WTC11 (cell line): ENCODE data around the gene NEDD4. TPM values are rescaled to one million over a fixed set of nuclear protein-coding genes. Genes with fewer than 3 reads are reported as not detected.

Experiments used
- ATAC-seq: fragments of 200-7000 bp; cut with Tn5 transposase; 2 replicates; pipeline ENCODE4 v1.10.0; 2021; ENCODE audit warnings: mild to moderate bottlenecking, moderate library complexity
- CTCF ChIA-PET: fragments of 300-600 bp; sonication (Branson Sonifier 250); formaldehyde crosslinking; loops from one replicate; lab custom pipeline; 2021; ENCODE audit warnings: antibody characterized with exemption; lab: Charles Lee
- POLR2A ChIA-PET: fragments of 350-600 bp; sonication (Branson Sonifier 250); formaldehyde crosslinking; loops from one replicate; lab custom pipeline; 2021; ENCODE audit warnings: antibody characterized with exemption; lab: Charles Lee
- DNase-seq: peaks from one replicate; pipeline ENCODE4 v3.0.0; 2021; ENCODE audit warnings: low spot score
- H3K27ac Mint-ChIP-seq: 2 replicates; pipeline ENCODE4 v1.8.0; 2021; ENCODE audit warnings: mixed read lengths
- H3K27me3 Mint-ChIP-seq: 2 replicates; pipeline ENCODE4 v1.8.0; 2021; ENCODE audit warnings: low read depth, mild to moderate bottlenecking, moderate library complexity, mixed read lengths
- H3K36me3 Mint-ChIP-seq: 2 replicates; pipeline ENCODE4 v1.8.0; 2021; ENCODE audit warnings: mixed read lengths
- H3K4me1 Mint-ChIP-seq: 2 replicates; pipeline ENCODE4 v1.8.0; 2022; ENCODE audit warnings: mixed read lengths
- H3K4me3 Mint-ChIP-seq: 2 replicates; pipeline ENCODE4 v1.8.0; 2021; ENCODE audit warnings: mild to moderate bottlenecking, moderate library complexity, mixed read lengths
- H3K9me3 Mint-ChIP-seq: 2 replicates; pipeline ENCODE4 v1.8.0; 2021; ENCODE audit warnings: mixed read lengths
- ARID4B ChIP-seq: sonication (generic); formaldehyde crosslinking; IDR thresholded peaks from 2 replicates; pipeline ENCODE4 v1.8.0; 2023; ENCODE audit warnings: missing genetic modification reagents, mild to moderate bottlenecking, borderline replicate concordance
- ATF2 ChIP-seq: sonication (generic); formaldehyde crosslinking; IDR thresholded peaks from 2 replicates; pipeline ENCODE4 v1.8.1; 2022; ENCODE audit warnings: low read depth, missing genetic modification reagents, borderline replicate concordance
- ATF3 ChIP-seq: sonication (generic); formaldehyde crosslinking; conservative IDR thresholded peaks from 2 replicates; pipeline ENCODE4 v1.8.1; 2022; ENCODE audit warnings: mild to moderate bottlenecking, missing genetic modification reagents
- CREB1 ChIP-seq: sonication (generic); formaldehyde crosslinking; IDR thresholded peaks from 2 replicates; pipeline ENCODE4 v1.8.0; 2023; ENCODE audit warnings: mild to moderate bottlenecking, missing genetic modification reagents
- EMX1 ChIP-seq: fragments of 250-450 bp; sonication (Bioruptor Pico); IDR thresholded peaks from 2 replicates; pipeline ENCODE4 v1.8.0; 2021; ENCODE audit warnings: mild to moderate bottlenecking
- FOXK1 ChIP-seq: sonication (generic); formaldehyde crosslinking; IDR thresholded peaks from 2 replicates; pipeline ENCODE4 v1.8.0; 2022; ENCODE audit warnings: mild to moderate bottlenecking, moderate library complexity, missing genetic modification reagents
- GABPB1 ChIP-seq: sonication (generic); formaldehyde crosslinking; IDR thresholded peaks from 2 replicates; pipeline ENCODE4 v1.8.1; 2023; ENCODE audit warnings: mild to moderate bottlenecking, missing genetic modification reagents
- GRHL2 ChIP-seq: fragments of 250-450 bp; sonication (Bioruptor Pico); IDR thresholded peaks from 2 replicates; pipeline ENCODE4 v1.8.0; 2022; ENCODE audit warnings: mild to moderate bottlenecking, moderate library complexity; ENCODE audit not compliant: insufficient replicate concordance, severe bottlenecking
- JAZF1 ChIP-seq: fragments of 250-450 bp; sonication (Bioruptor Pico); IDR thresholded peaks from 2 replicates; pipeline ENCODE4 v1.9.0; 2021; ENCODE audit warnings: moderate library complexity, mild to moderate bottlenecking, inconsistent platforms
- MXD4 ChIP-seq: fragments of 250-450 bp; sonication (Bioruptor Pico); IDR thresholded peaks from 2 replicates; pipeline ENCODE4 v1.8.0; 2021; ENCODE audit warnings: mild to moderate bottlenecking, moderate library complexity, borderline replicate concordance
- OVOL2 ChIP-seq: fragments of 250-450 bp; sonication (Bioruptor Pico); IDR thresholded peaks from 2 replicates; pipeline ENCODE4 v1.9.0; 2021; ENCODE audit warnings: mild to moderate bottlenecking, borderline replicate concordance
- PRRX2 ChIP-seq: fragments of 250-450 bp; sonication (Bioruptor Pico); IDR thresholded peaks from 2 replicates; pipeline ENCODE4 v1.8.0; 2021; ENCODE audit warnings: mild to moderate bottlenecking
- STAT6 ChIP-seq: sonication (generic); formaldehyde crosslinking; conservative IDR thresholded peaks from 2 replicates; pipeline ENCODE4 v1.8.1; 2023; ENCODE audit warnings: mild to moderate bottlenecking, low read depth, missing genetic modification reagents, moderate library complexity
- TCF7 ChIP-seq: sonication (generic); formaldehyde crosslinking; IDR thresholded peaks from 2 replicates; pipeline ENCODE4 v1.8.0; 2022; ENCODE audit warnings: mild to moderate bottlenecking, low read depth, missing genetic modification reagents, moderate library complexity
- TP53 ChIP-seq: sonication (generic); formaldehyde crosslinking; IDR thresholded peaks from 2 replicates; pipeline ENCODE4 v1.8.1; 2023; ENCODE audit warnings: mild to moderate bottlenecking, missing genetic modification reagents
- ZNF281 ChIP-seq: sonication (generic); formaldehyde crosslinking; IDR thresholded peaks from 2 replicates; pipeline ENCODE4 v1.8.0; 2023; ENCODE audit warnings: mild to moderate bottlenecking, missing genetic modification reagents
- ZNF317 ChIP-seq: sonication (generic); formaldehyde crosslinking; IDR thresholded peaks from 2 replicates; pipeline ENCODE4 v1.8.1; 2023; ENCODE audit warnings: low read depth, mild to moderate bottlenecking, moderate library complexity, missing genetic modification reagents, borderline replicate concordance
- ZNF396 ChIP-seq: fragments of 250-450 bp; sonication (Bioruptor Pico); IDR thresholded peaks from 2 replicates; pipeline ENCODE4 v1.8.0; 2021; ENCODE audit warnings: mild to moderate bottlenecking, moderate library complexity, borderline replicate concordance
- ZNF512 ChIP-seq: sonication (generic); formaldehyde crosslinking; IDR thresholded peaks from 2 replicates; pipeline ENCODE4 v1.8.1; 2022; ENCODE audit warnings: missing genetic modification reagents, borderline replicate concordance
- total RNA-seq: library from RNA; stranded (reverse); gene quantifications from 3 replicates; pipeline ENCODE4 v1.2.3, GENCODE V29; 2021
- TF ChIP-seq, protein P1 (sequence below): fragments of 250-450 bp; sonication (Bioruptor Pico); conservative IDR thresholded peaks from 2 replicates; pipeline ENCODE4 v1.9.0; 2021; ENCODE audit warnings: mild to moderate bottlenecking

The NEDD4 gene
- total RNA-seq, 1 experiment from 2014 or later: 4.5 TPM

DNA sequence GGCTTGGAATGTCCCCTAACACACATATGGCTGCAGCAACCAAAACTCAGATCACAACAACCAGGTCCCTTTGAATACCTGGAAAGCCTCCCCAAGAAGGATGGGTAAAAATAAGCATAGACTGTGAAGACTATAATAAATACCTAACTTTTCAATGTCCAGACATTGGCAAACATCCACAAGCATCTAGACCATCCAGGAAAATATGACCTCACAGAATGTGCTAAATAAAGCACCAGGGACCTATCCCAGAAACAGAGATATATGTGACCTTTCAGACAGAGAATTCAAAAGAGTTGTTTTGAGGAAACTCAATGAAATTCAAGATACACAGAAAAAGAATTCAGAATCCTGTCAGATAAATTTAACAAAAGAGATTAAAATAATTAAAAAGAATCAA lies 109.2 kb downstream of the NEDD4 start (continued):
- TF ChIP-seq ZNF281 (no peak), ZNF512 (CRISPR knock-in tag) (no peak), JAZF1 (no peak), ATF2 (no peak), ATF3 (no peak), GRHL2 (CRISPR knock-in tag) (no peak), OVOL2 (no peak), MXD4 (no peak), ZNF317 (CRISPR knock-in tag) (no peak), ARID4B (CRISPR knock-in tag) (no peak)

DNA sequence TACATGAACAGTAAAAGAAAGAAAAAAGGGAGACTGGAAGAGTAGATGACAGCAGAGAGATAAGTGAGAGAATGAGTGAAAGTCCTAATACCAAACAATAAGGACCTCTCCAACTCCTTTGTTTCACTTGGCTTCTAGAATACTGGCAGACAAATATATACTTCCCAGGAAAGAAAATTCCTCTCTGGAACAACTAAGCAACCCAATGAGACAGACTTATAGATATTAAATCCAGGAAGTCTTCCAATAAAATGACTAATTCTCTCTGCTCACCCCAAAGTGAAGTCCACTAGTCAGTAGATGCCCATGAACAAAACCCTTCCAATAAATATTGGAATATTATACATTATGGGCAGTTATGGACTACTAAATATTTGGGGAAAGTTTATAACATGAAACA lies 114.2 kb downstream of the NEDD4 start:
- H3K27ac Mint-ChIP-seq: no peak overlapping the region
- ChIA-PET POLR2A (no interaction called here), CTCF (no interaction called here)
- ATAC-seq (no peak), DNase-seq (no peak)
- H3K27me3 Mint-ChIP-seq: no peaks in the 10 kb centered on the region
- H3K9me3 Mint-ChIP-seq: peaks cover 7% of the 10 kb centered on the region
- no peaks in the 10 kb centered on the region for H3K4me1 Mint-ChIP-seq
- no peak overlapping the region for H3K4me3 Mint-ChIP-seq
- H3K36me3 Mint-ChIP-seq: no peaks in the 10 kb centered on the region
- no peak for TF ChIP-seq STAT6 (CRISPR knock-in tag)
- no peak for TF ChIP-seq ZNF396 (CRISPR knock-in tag)
- TF ChIP-seq TP53 (CRISPR knock-in tag): no peak
- TF ChIP-seq CREB1 (CRISPR knock-in tag): no peak
- TF ChIP-seq PRRX2 (CRISPR knock-in tag): no peak
- no peak for TF ChIP-seq FOXK1 (CRISPR knock-in tag)
- no peak for TF ChIP-seq GRHL2 (CRISPR knock-in tag)
- TF ChIP-seq, protein P1, sequence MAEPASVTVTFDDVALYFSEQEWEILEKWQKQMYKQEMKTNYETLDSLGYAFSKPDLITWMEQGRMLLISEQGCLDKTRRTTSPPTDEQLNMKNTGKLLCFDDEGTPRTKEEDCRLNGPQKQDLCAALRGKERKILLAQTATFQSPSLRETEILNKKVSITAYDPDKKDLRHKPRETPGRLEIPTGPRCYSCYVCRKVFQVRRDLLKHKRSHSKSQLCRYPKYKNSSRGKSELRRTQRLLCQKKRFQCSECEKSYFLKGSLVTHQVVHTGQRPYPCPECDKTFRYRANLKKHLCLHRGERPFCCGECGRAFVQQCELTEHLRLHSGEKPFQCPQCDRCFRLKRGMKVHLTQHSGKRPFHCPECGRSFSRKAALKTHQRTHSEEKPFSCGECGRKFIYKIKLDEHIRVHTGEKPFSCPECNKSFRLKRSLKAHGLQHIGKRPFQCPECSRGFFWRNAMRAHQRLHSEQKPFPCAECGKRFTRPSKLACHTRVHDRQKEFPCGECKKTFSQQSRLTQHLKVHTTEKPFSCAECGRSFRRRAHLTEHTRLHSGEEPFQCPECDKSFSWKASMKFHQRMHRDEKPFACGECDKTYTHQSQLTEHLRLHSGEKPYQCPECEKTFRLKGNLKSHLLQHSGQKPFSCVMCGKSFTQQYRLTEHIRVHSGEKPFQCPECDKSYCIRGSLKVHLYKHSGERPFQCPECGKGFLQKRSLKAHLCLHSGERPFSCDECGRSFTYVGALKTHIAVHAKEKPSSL (CRISPR knock-in tag): no peak
- no peak for TF ChIP-seq EMX1
- no peak for TF ChIP-seq GABPB1 (CRISPR knock-in tag)
- no peak for TF ChIP-seq TCF7
